Measurements from ENCODE around the gene CPT1B. TPM values are rescaled to one million over a fixed set of nuclear protein-coding genes. Genes with fewer than 3 reads are reported as not detected.

CPT1B gene
- total RNA-seq, 1 donor from 2014 or later: 118 TPM

DNA sequence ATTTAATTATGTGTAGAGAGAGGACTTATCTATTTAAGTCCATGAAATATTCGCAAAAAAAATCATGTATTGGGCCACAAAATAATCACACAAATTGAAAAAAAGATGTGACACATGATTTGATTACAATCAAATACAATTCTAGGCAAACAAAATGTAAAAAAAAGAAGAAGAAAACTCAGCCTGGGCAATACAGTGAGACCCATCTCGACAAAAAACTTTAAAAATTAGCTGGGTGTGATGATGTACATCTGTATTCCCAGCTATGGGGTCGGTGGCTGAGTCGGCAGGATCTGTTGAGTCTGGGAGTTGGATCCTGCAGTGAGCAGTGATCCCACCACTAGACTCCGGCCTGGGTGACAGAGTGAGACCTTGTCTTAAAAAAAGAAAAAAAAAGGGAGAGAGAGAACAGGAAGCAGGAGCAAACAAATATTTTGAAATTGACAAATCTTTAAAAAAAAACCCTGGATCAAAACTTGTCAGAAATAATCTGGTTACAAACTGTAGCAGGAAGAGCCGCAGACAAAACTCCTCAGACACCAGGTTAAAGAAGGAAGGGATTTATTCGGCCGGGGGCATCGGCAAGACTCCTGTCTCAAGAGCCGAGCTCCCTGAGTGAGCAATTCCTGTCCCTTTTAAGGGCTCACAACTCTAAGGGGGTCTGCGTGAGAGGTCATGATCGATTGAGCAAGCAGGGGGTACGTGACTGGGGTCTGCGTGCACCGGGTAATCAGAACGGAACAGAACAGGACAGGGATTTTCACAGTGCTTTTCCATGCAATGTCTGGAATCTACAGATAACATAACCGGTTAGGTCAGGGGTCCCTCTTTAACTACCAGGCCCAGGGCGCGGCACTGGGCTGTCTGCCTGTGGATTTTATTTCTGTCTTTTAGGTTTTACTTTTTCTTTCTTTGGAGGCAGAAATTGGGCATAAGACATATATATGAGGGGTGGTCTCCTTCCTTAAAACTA is 45.1 kb downstream of the CPT1B start:
- no peak overlapping the region for H3K27ac Mint-ChIP-seq (ENCODE audit: unreplicated experiment)
- H3K27me3 Mint-ChIP-seq (ENCODE audit: unreplicated experiment): peaks cover 13% of the 10 kb centered on the region
- no peak for DNase-seq
- peaks cover 1% of the 10 kb centered on the region for H3K4me1 Mint-ChIP-seq (ENCODE audit: low read depth, unreplicated experiment)
- H3K9me3 Mint-ChIP-seq (ENCODE audit: unreplicated experiment): peaks cover 7% of the 10 kb centered on the region
- H3K4me3 Mint-ChIP-seq (ENCODE audit: unreplicated experiment): peak overlapping the region; percentile 25
- H3K36me3 Mint-ChIP-seq (ENCODE audit: unreplicated experiment): no peaks in the 10 kb centered on the region
- no peak for TF ChIP-seq CTCF (IDR thresholded peaks at IDR 0.05; ENCODE audit: partially characterized antibody, unreplicated experiment)

- H3K9me3 Mint-ChIP-seq (ENCODE audit: unreplicated experiment): peaks cover 12% of the 10 kb centered on the region
- H3K36me3 Mint-ChIP-seq (ENCODE audit: unreplicated experiment): no peaks in the 10 kb centered on the region
- no peak for TF ChIP-seq CTCF (IDR thresholded peaks at IDR 0.05; ENCODE audit: partially characterized antibody, unreplicated experiment)
- H3K27me3 Mint-ChIP-seq (ENCODE audit: unreplicated experiment): peaks cover 23% of the 10 kb centered on the region
- H3K4me3 Mint-ChIP-seq (ENCODE audit: unreplicated experiment): peak overlapping the region; percentile 55
- no peak overlapping the region for H3K27ac Mint-ChIP-seq (ENCODE audit: unreplicated experiment)
- DNase-seq: peak; percentile 70
- H3K4me1 Mint-ChIP-seq (ENCODE audit: low read depth, unreplicated experiment): peaks cover 6% of the 10 kb centered on the region
Observed at GRCh38 chr22:50531962-50532674, 46.1 kb downstream of the CPT1B start.

- H3K36me3 Mint-ChIP-seq (ENCODE audit: unreplicated experiment): no peaks in the 10 kb centered on the region
- no peak overlapping the region for H3K27ac Mint-ChIP-seq (ENCODE audit: unreplicated experiment)
- peaks cover 12% of the 10 kb centered on the region for H3K9me3 Mint-ChIP-seq (ENCODE audit: unreplicated experiment)
- peak; percentile 35 for DNase-seq
- TF ChIP-seq CTCF (IDR thresholded peaks at IDR 0.05; ENCODE audit: partially characterized antibody, unreplicated experiment): no peak
- no peak overlapping the region for H3K4me3 Mint-ChIP-seq (ENCODE audit: unreplicated experiment)
- H3K4me1 Mint-ChIP-seq (ENCODE audit: low read depth, unreplicated experiment): peaks cover 8% of the 10 kb centered on the region
- H3K27me3 Mint-ChIP-seq (ENCODE audit: unreplicated experiment): peaks cover 25% of the 10 kb centered on the region
Observed at GRCh38 chr22:50531546-50531961, 46.7 kb downstream of the CPT1B start.

- Mint-ChIP-seq H3K4me3 (ENCODE audit: unreplicated experiment) (peak overlapping the region; percentile 65), H3K27ac (ENCODE audit: unreplicated experiment) (no peak overlapping the region), H3K9me3 (ENCODE audit: unreplicated experiment) (peaks cover 10% of the 10 kb centered on the region), H3K36me3 (ENCODE audit: unreplicated experiment) (no peaks in the 10 kb centered on the region), H3K4me1 (ENCODE audit: low read depth, unreplicated experiment) (peaks cover 8% of the 10 kb centered on the region), H3K27me3 (ENCODE audit: unreplicated experiment) (peaks cover 25% of the 10 kb centered on the region)
- no peak for TF ChIP-seq CTCF (IDR thresholded peaks at IDR 0.05; ENCODE audit: partially characterized antibody, unreplicated experiment)
- peak; percentile 74 for DNase-seq
Observed at GRCh38 chr22:50530877-50531545, 47.2 kb downstream of the CPT1B start.

Data from glutamatergic neuron (in vitro differentiated cells).